Right ventricle myocardium inferior (tissue), 1 donor: ENCODE results near the gene DNAJA1. TPM values are rescaled to one million over a fixed set of nuclear protein-coding genes. Genes with fewer than 3 reads are reported as not detected.
A peak's percentile ranks its signal among the peaks of the same experiment; 100 is the strongest.

Experiments
- ATAC-seq: fragments of 200-7000 bp; cut with Tn5 transposase; one replicate; pipeline ENCODE4 v1.9.1; 2020; ENCODE audit warnings: mild to moderate bottlenecking, moderate library complexity
- DNase-seq: peaks from one replicate; pipeline ENCODE4 v3.0.0; 2021; ENCODE audit errors: missing footprints
- intact Hi-C: fragments of 100-400 bp; cut with DNase I; formaldehyde crosslinking; loops from one replicate; pipeline ENCODE4 v1.11.0; 2022
- total RNA-seq: library from RNA; stranded (reverse); fragmentation: NEBNext Ultra II Directional; extraction: Animal tissue kit (Norgen Biotek cat#: 25700); gene quantifications from one replicate; pipeline ENCODE4 v1.2.1, GENCODE V29; 2021
- donor health status: DM: no; HTN: yes; CAD: no; lungs with severe emphysema.

DNAJA1 gene
- total RNA-seq, 1 donor from 2014 or later, result 82.3 TPM

DNA sequence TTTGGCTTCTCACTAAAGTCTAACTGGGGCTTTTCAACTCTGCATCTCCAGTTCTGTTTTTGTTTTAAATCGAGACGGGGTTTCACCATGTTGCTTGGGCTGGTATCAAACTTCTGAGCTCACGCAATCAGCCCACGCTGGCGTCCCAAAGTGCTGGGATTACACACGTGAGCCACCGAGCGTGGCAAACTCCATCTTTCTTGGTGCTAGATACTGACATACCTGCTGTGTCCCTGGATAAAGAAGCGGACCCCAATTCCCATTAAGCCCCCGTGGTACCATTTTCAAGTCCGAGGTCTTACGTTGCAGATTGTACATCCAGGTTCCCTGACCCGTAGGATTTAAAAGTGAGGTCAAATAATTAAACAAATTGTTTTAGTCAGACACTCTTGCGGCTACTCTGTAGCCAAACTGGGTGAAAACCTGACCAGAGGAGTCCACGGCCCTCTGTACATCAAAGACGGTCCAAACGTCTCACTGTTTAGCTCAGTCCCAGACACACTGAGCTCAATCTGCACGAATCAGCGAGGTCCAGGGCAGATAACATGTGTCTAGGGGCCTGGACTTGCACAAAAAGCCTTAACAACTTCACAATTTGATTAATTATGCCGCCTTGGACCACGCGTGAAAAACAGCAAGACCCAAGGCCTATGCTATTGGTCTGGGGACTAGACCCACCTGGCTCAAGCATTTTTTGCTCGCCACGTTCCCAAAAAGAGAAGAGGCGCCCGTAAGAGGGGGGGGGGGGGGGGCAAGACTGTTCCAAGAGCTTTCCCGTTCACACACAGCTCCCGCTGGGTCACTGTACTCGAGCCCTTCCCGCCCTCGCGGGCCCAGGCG, 727 bp upstream of the DNAJA1 start:
- ATAC-seq, result peak; percentile 9
- no peak for DNase-seq
- intact Hi-C loops, result no loop called here

DNA sequence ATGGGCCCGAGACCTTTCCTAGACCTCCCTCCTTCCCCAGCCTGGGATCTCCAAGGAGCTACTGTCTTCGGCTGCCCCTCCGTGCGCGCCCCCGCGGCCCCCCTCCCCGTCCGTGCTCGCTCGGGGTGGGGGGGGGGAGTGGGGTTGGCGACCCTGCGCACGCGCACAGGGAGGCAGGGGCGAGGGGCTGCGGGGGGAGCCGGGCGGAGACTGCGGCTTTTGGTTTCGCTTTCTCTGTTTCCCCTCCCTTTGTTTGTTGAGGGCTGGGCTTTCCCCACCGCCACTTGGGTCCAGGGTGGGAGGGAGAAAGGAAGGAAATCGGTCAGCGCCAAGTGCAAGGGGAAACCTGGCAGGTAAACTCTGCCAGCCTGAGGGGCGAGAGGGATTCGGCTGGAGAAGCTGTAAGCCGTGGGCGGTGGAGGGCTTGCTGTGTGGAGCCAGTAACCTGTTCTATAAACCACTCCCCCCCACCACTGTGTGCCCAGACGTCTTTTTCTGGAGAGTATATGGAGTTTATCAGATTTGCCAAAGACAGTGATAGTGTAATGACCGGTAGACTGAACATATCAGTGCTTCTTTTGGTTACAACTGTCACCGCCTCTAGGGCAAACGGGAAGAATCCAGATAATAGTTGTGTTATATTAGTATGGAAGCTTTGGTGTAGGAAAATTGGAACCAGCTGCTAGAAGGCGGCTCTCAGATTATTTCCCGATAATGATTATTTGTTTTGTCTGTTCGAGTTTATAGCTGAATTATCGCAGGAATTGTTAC, 684 bp downstream of the DNAJA1 start:
- DNase-seq, result peak; percentile 78
- intact Hi-C loops, result loop anchor here (5.0 kb wide), 1 partner anchor 47 kb away; no protein-coding TSS in a partner anchor
- peak; percentile 54 for ATAC-seq

DNA sequence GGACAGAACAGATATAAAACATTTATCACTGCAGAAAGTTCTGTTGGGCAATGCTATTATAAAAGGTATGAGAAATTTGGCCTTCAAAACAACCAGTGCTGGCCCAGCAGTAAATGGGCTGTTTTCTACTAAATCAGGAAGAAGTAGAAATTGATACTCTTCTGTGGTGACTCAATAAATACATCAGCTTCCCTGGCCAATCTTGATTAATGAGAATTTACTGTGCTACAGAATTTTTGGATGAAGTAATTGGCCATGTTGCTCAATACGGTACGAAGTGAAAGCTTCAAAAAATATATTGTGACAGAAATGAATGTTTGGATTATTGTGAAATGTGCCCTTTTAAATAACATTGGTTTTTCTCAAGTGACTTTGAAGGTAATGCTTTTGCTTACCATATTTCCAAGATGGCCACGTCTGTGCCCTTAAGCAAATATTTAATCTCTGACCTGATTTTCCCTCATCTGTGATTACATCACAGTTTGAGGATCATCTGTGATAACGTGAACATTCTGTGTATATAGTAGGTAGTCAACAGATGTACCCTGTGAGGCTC, 4.2 kb downstream of the DNAJA1 start:
- no peak for ATAC-seq
- intact Hi-C loops, result loop anchor here (5.0 kb wide), 1 partner anchor 43 kb away; no protein-coding TSS in a partner anchor

DNA sequence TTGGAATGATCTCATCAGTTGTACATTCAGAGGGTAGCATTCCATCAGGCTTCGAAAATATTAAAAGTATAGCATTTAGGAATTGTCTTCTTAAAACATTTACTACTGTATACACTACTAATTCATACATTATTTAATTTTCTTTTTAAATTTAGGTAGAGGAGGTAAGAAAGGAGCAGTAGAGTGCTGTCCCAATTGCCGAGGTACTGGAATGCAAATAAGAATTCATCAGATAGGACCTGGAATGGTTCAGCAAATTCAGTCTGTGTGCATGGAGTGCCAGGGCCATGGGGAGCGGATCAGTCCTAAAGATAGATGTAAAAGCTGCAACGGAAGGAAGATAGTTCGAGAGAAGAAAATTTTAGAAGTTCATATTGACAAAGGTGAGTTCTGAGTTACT, 5.2 kb downstream of the DNAJA1 start:
- intact Hi-C loops, result no loop called here
- ATAC-seq (no peak), DNase-seq (no peak)

More for the DNA sequence above, 4.2 kb downstream of the DNAJA1 start:
- DNase-seq, result no peak

DNA sequence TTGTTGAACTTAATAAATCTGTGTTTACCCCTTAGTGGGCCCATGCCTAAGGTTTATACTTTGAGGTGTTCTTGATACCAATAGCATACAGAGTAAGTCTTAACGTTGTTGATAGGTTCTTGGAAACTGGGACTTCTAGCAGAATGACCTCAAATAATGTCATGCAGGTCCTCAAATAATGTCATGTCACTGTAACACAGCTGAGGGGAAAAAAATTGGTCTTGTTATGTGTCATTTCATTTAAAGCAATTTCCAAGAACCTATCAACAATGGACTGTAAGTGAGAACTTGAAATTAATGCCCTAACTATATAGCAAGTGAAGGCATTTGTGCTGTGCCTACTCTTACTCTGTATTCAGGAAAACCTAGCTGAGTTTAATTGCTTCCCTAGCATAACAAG, 7.2 kb downstream of the DNAJA1 start:
- ATAC-seq (no peak), DNase-seq (no peak)
- intact Hi-C loops, result no loop called here

DNA sequence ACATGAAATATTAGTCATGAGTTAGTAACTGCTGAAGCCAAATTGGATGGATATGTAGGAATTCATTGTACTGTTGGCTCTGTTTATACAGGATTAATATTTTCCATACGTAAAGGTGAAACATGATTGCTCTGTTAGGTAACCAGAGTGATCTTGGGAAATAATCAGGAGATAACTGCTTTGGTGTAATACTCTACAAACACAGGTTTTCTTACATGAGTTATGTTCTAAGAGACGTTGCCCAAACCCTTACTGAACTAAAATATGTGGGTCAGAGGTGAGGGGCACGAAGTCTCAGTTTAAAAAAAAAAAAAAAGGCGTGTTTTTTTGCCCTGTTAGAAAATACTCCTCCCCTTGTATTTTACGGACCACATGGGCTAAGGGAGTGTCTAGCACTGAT, 7.8 kb downstream of the DNAJA1 start:
- ATAC-seq, result no peak
- DNase-seq, result no peak
- intact Hi-C loops, result no loop called here

DNA sequence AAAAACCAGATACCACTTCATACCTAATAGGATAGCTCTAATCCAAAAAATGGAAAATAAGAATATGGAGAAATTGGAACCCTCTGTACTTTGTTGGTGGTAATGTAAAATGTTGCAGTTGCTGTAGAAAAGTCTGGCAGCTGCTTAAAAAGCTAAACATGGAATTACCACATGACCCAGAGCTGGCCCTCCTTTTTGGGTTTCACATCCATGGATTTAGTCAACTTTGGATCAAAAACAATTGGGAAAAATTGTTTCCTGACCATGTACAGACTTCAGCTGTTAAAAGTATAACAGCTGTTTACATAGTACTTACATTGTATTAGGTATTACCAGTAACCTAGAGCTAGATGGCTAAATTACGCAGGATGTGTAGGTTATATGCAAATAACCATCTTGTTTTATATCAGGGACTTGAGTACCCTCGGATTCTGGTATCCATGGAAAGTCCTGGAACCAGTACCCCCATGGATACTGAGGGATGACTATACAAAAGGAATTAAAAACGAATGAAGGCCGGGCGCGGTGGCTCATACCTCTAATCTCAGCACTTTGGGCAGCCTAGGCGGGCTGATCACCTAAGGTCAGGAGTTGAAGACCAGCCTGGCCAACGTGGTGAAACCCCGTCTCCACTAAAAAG, 15.8 kb downstream of the DNAJA1 start:
- no peak for ATAC-seq
- intact Hi-C loops, result no loop called here
- DNase-seq, result no peak

DNA sequence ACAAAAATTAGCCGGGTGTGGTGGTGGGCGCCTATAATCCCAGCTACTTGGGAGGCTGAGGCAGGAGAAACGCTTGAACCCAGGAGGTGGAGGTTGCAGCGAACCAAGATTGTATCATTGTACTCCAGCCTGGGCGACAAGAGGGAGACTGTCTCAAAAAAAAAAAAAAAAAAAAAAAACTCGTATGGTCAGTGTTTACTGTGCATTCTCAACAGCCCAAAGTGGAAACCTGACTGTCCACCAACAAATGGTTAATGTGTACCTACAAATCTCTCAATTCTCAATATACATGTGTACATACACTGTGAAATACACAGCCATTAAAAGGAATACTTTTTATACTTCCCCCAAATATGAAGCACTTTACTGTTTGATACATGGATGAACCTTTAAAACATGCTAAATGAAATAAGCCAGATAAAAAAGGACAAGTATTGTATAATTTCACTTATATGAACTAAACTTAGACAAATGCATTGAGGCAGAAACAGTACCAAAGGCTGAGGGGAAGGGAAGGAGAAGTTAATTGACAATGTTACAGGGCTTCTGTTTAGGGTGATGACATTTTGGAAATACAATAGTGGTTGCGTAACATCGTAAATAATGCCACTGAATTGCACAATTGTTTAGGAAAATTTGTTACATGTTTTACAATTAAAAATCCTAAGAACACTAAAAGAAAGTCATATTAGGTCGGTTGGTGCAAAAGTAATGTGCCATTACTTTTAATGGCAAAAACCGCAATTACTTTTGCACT, 16.5 kb downstream of the DNAJA1 start:
- no peak for ATAC-seq

DNA sequence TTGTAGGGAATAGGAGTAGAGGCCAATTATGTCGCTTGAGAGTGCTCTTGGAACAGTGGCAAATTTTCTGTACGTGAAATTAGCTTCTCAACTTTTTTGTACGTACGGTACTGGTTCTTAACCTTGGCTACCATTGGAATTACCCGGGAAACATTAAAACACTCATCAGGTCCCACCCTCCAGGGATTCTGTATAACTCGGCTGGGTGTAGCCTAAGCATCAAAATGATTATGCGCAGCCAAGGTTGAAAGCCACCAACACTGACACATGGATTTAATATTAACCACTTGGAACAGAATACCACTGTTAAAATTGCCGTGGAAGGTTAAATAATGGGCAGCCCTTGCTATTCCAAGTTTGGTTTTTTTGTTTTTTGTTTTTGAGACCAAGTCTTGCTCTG, 17.4 kb downstream of the DNAJA1 start:
- intact Hi-C loops, result no loop called here
- no peak for DNase-seq
- no peak for ATAC-seq

More for the DNA sequence above, 16.5 kb downstream of the DNAJA1 start:
- intact Hi-C loops, result no loop called here
- no peak for DNase-seq

DNA sequence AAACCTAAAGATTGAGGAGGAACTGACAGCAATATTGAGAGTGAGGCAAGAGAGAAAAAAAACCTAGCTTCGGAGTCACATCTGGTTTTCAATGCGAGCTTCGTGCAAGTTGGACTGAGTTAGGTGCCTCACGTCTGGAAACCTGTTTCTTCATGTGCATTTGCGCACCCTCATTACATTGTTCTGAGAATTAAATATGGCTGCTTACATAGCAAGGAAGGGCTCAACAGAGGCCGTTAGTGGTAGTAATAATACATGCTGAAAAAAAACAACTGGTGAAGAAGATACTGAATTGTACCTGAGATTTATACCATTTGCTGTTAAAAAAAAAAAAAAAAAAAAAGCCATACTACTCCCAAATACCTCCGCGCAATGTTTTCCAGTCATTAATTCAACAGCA, 18.6 kb downstream of the DNAJA1 start:
- no peak for DNase-seq
- intact Hi-C loops, result loop anchor here (2.0 kb wide), 1 partner anchor 33 kb away; the partner anchor contains the start of gene SMU1
- no peak for ATAC-seq

DNA sequence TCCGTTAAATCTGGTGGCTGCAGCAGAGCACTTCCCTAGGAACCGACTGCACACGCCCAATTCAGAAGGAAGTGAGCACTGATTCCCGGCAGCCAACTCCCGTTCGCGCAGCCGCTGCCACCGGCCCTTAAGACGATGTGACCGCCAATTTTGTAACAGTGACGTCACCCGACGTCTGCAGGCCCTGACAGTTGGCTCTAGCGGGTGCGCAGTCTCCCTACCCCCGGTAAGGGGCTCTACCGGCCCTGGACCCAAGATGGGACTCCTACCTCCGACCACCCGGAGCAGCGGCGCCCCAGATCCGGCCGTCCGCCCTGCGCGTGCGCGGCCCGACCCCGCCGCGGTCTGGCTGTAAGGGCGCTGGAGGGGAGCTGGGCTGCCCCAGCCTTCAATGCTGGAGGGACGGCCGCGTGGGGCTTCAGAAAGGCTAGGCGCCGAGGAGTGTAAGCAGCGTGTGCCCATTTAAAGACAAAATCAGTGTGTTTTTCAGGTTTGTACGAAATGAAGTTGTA, 19.1 kb downstream of the DNAJA1 start:
- intact Hi-C loops, result loop anchor here (2.0 kb wide), 1 partner anchor 33 kb away; the partner anchor contains the start of gene SMU1
- ATAC-seq, result peak; percentile 93
- peak; percentile 96 for DNase-seq

DNA sequence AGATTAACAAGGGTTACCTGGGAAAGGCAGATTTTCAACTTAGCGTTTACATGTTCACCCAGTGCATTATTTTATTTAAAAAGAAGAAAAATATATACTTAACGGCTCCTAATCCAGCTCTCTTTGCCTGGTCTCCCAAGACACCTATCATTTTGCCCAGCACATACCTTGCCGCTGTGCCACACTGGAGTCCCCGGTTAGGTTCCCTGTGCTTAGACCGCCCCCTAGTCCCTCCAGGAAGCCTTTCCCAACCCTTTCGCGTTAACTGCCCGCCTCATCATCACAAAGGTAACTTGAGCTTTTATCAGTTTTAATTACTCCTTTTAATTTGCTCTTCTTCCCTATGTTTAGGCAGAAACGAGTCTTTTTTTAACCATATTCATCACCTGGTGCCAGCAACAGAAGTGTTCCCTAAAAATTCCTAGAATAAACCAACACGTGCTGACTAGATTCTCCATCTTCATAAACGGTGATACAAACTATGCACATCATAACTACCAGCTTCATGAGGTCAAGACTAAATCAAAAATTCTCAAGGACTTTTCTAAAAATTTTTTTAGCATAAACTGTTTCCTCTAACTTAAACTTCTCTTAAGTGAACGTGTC, 19.7 kb downstream of the DNAJA1 start:
- ATAC-seq, result peak; percentile 34
- intact Hi-C loops, result loop anchor here (2.0 kb wide), 1 partner anchor 32 kb away; the partner anchor contains the start of gene SMU1
- DNase-seq, result no peak

DNA sequence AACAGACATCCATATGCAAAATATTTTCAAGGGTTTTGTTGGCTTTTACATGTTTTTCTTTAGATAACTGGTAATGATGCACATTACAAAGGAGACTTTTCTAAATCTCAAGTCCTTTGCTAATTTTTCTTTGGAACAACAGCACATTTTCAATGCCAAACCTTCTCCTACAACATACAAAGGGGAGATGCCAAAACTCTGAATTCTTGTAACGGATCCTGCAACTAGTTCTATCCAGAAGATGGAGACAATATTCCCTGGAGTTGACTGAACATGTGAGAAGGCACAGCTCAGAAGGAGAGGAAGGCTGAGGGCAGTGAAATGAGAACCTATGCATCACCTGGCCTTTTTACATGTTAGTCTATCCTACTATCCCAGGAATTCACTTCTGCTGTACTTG, 21.0 kb downstream of the DNAJA1 start:
- DNase-seq (no peak), ATAC-seq (no peak)
- intact Hi-C loops, result no loop called here

DNA sequence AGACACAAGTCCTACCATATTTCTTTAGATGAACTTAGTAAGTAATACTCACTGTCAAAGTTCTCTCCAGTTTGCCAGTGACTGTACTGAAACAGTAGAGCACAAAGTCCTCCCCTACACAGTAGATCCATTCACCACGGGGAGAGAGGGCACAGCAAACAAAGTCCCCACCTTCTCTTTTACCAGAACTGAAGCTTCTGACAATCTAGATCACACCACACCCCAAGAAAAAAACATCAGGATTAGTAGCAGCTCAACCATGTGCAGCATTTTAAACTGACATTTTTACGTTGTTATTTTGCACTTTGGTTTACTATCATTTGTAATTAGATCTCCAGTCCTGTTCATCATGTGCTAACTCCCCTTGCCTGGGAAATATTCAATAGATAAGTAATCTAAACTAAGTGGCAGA, 23.0 kb downstream of the DNAJA1 start:
- DNase-seq (no peak), ATAC-seq (no peak)
- intact Hi-C loops, result no loop called here

DNA sequence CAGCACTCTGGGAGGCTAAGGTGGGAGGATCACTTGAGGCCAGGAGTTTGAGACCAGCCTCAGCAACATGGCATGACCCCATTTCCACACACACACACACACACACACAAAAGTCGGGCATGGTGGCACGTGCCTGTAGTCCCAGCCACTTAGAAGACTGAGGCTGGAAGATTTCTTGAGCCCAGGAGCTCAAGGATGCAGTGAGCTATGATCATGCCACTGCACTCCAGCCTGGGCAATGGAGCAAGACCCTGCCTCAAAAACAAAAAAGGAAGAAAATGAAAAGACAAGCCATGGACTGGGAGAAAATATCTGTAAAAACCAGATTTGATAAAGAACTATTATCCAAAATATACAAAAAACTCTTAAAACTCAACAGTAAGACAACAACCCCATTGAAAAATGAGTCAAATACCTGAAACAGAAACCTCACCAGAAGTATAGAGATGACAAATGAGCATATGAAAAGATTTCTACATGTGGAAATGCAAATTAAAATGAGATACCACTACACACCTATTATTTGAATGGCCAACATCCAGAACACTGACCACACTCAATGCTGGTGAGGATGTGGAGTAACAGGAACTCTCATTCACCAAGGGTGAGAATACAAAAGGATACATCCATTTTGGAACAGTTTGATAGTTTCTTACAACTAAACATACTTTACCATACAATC, 24.7 kb downstream of the DNAJA1 start:
- no peak for ATAC-seq
- DNase-seq, result no peak
- intact Hi-C loops, result no loop called here

DNA sequence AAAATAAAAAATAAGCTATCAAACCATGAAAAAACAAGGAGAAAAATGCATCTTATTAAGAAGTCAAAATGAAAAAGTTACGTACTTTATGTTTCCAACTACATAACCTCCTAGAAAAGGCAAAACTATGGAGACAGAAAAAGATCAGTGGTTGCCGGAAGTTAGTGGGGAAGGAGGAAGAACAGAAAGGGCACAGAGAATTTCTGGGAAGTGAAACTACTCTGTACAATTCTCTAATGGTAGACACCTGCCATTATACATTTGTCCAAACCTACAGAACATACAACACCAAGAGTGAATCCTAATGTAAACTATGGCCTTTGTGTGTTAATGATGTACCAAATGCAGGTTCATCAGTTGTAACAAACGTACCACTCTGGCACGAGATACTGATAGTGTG, 26.1 kb downstream of the DNAJA1 start:
- ATAC-seq, result no peak
- intact Hi-C loops, result no loop called here
- DNase-seq, result no peak
